Left forelimb (tissue), 1 donor: ENCODE data around the gene HYKK.
"Not testable (repeated sequence)": the region's sequence is repeated elsewhere in the genome, so short reads cannot be mapped to it uniquely, and the experiment has no call there.

Source experiments
- DNase-seq: peaks from one replicate; pipeline ENCODE4 v3.0.0-alpha.2; 2018; ENCODE audit warnings: low spot score

HYKK gene

DNA sequence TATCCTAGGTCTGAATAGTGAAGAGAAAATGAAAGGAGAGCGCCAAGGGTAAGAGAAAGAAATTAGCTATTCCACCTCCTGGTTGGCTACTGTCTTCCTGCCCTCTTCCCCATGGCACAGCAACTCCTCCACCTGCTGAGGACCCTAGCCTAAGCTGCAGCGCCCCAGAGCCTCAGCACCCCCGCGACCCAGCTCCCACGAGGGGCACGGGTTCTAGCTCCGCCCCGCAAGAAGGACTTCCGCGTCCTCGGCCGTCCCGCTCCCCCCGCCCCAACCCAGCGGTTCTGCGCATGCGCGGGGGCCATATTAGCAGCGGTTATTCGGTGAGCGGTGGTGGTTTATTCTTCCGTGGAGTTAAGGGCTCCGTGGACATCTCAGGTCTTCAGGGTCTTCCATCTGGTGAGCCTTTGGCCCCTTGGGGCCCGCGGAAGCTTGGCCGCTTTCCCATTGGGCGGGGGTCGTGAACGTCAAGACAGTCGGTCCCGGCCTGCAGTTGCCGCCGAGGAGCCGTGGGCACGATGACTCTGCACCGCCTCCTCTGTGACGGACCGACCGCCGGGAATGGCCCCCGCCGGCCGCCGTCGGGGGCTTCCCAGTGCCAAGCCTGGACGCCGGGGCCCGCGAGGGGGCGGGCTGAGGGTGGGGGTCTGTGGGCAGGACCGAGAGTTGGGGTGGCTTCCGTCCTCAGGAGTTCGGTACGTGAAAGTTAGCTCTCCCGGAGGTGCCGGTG lies 32.9 kb downstream of the HYKK start, which contains the start of gene PSMA4:
PSMA4 (plus strand) TSS at position 304 of the 730 bp plus-strand sequence. CDS start 1,484 bp downstream, outside the sequence.
- peak; percentile 97 for DNase-seq

- DNase-seq, result no peak
Measured at GRCh38 chr15:78540871-78541743, 33.7 kb downstream of the HYKK start.

DNA sequence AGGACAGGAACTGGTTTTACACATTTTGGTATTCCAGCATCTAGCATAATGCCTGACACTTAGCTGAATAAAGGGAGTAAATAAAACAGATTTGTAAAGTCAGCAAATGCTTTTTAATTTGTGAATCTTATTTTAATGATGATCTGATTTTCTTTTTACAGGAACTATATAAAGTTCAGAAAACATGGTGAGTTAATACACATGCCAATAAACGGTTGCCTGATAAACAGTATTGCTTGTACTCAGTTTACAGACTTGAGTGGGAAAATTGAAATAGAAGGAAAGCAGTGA lies 34.3 kb downstream of the HYKK start:
- no peak for DNase-seq

DNA sequence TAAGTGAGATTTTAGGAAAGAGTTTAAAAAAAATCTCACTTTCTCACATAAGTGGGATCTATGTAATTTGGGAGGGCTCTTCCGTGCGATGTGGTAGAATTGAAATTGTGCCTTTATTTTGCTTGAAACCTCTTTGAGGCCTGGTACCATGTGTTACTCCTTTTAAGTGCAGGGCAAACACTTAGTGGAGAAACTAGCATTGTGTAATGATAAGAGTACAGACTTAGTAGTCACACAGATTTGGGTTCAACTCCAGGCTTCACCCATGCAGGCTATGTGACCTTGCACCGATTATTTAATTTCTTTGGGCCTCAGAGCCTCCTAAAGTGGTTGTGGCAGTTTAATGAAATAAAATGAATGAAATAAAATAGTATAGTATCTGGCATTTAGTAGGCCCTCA lies 35.3 kb downstream of the HYKK start:
- no peak for DNase-seq

DNA sequence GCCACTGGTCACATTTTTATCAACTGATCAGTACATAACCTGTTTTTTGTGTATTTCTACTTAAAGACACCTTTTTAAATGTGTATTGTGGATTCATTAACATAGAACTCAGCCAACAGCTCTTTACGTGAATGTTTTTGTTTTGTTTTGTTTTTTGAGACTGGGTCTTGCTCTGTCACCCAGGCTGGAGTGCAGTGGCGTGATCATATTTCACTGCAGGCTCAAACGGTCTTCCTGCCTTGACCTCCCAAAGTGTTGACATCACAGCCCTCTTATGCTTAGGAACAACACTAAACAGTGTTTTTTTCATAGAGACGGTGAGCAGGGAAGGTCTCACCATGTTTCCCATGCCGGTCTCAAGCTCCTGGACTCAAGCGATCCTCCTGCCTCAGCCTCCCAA lies 42.8 kb downstream of the HYKK start:
- no peak for DNase-seq

DNA sequence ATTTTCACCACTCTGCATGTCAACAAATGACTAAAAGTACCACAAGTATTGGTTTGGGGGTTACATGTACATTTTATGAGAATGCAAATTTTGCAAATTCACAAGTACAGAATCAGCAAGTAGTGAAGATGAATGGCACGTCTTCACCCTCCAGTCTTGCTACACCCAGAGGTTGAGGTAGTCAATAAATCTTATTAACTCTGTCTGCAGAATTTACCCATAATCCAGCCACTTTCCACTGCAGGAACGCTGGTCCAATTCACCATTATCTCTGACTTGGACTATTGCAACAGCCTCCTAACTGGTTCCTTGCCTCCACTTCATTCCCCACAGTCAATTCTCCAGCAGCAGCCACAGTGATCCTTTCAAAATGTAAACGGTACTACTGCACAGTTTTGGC lies 43.4 kb downstream of the HYKK start:
- no peak for DNase-seq

- DNase-seq, result no peak
Measured at GRCh38 chr15:78551902-78552301, 44.5 kb downstream of the HYKK start.

DNA sequence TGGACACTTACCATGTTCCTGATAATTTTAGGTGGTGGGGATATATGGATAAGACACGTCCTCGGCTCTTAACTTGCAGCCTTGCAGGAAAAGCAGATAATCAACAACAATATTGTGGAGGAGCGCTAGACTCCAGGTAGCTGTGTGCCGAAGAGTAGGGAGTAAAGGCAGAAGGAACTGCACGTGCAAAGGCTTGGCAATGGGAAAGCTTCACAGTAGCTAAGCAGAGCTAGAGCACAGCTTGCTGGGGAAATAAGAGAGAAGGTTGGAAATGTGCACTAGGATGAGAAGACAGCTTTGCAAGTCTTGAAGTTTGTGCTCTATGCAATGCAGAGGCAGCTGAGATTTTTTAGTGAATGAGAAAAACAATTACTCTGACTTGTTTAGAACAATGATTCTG lies 45.2 kb downstream of the HYKK start:
- no peak for DNase-seq

DNA sequence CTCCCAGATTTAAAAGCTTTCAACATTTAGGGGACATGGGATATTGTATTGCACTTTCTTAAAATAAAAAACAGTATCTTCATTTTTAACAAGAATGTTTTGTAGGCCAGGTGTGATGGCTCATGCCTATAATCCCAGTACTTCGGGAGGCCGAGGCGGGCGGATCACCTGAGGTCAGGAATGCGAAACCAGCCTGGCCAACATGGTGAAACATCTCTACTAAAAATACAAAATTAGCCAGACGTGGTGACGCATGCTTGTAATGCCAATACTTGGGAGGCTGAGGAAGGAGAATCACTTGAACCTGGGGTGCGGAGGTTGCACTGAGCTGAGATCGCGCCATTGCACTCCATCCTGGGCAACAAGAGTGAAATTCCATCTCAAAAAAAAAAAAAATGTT lies 52.8 kb downstream of the HYKK start:
- not testable (repeated sequence) for DNase-seq

DNA sequence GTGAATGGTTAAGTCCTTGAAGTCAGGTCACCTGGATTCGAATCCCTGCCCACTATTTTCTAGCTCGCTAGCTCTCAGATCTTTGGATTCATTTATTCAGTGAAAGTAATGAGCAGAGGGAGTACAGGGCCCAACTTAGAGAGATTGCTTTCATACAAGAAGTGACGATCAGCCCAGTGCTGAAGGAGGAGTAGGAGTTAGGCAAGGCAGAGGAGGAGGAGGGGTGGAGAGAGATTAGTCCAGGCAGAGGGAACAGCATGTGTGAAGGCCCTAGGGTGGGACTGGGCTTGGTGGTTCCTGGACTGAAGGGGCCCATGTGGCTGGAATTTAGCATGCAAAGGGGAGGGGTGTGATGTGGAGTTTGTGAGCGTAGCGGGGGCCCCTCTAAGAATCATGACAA lies 54.1 kb downstream of the HYKK start:
- no peak for DNase-seq

DNA sequence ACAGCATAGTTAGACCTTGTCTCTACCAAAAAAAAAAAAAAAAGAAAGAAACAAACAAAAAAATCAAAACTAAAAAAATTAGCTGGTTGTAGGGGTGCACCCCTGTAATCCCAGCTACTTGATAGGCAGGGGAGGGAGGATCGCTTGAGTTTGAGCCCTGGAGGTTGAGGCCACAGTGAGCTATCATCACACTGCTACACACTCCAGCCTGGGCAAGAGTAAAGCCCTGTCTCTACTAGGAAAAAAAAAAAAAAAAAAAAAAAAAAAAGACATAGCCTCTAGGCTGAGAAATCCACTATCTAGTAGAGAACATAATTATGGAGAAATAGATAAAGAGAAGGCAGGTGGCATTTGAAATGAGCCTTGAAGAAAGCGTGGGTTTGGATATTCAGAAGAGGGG lies 55.7 kb downstream of the HYKK start:
- DNase-seq, result no peak

DNA sequence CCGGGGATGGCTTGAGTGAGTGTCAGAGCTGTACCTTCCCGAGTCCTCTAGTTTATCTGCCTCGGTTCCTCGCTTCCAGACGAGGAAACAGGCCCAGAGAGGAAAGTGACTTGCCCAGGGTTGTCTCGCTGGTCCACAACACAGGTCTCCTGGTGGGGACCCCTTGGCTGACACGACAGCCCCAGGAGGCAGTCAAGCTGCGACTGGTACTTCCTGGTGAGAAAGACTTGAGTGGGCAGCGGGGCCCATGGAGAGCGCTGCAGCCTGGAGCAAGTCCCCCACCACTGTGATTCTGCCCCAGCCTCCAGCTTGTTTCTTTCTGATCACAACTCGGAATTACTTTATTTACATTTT lies 57.3 kb downstream of the HYKK start:
- DNase-seq, result no peak

GRCh38 chr15:78565097-78565950 lies 57.9 kb downstream of the HYKK start, which contains the start of gene CHRNA5:
Gene CHRNA5 (plus strand): TSS chr15:78565520. CDS start chr15:78565720, 200 bp downstream.
- DNase-seq, result peak; percentile 87

GRCh38 chr15:78565951-78566774 lies 58.8 kb downstream of the HYKK start:
- no peak for DNase-seq

DNA sequence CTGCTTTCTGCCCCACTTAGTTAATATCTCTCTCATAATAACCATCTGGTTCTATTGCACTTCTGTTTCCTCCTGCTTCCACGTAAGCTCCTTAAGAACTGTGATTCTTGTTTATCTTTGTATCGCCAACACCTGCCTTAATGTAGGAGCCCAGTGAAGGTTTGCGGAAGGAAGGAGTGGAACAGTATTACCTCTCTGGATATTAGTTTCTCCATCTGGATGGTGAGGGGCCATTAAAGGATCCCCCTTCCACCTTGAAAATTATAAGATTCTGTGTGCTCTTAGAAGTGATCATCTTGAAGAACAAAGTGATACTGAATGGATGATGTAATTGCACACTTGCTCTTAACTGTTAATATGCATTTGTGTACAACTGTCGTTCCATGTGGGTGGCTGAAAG lies 60.2 kb downstream of the HYKK start:
- no peak for DNase-seq

DNA sequence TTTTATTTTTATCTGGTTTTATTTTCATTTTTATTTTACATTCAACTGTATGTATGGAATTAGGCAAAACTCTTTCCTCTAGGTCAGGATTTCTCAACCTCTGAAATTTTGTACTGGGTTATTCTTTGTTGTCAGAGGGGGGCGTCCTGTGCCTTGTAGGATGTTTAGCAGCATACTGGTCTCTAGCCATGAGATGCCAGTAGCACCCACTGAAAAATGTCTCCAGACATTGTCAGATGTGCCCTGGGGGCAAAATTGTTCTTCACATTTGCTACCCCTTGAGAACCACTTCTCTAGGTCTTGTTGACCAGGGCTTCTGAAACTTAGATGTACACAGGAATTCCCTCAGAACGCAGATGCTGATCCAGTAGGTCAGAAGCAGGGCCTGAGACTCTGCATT lies 63.3 kb downstream of the HYKK start:
- DNase-seq, result no peak

DNA sequence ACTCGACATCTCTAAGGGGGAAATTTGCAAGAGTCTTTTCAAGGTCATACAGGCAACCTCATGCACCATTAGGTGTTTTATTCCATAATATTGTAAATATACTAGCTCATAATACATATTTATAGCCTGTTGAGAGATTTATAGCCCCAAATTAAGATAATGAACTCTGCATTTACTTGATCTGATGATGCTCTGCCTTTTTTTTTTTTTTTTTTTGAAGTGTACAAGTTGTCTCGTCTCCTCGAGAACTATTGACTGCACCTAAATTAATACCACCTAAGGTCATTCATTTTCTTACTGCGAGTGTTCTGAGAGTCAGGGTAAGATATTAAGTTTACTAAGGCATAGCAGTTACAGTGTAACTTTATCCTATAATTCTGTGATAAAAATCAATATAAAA lies 64.0 kb downstream of the HYKK start:
- DNase-seq, result no peak

- no peak for DNase-seq
Measured at GRCh38 chr15:78573416-78573815, 66.0 kb downstream of the HYKK start.

GRCh38 chr15:78574944-78575343 lies 67.6 kb downstream of the HYKK start:
- DNase-seq, result no peak
